Measurements from ENCODE around the gene SWAP70.

Gene SWAP70

GRCh38 chr11:9760193-9760575, 96.3 kb downstream of the SWAP70 start:
- H3K4me3 ChIP-seq (replicated peaks; ENCODE audit: low read depth, low read length): no peak overlapping the region
- DNase-seq (ENCODE audit: low read depth): peak; percentile 93
- TF ChIP-seq CTCF (IDR thresholded peaks at IDR 0.05; ENCODE audit: low read length, missing control alignments): no peak

GRCh38 chr11:9761441-9761945, 97.6 kb downstream of the SWAP70 start:
- no peak for DNase-seq (ENCODE audit: low read depth)
- H3K4me3 ChIP-seq (replicated peaks; ENCODE audit: low read depth, low read length): no peak overlapping the region
- TF ChIP-seq CTCF (IDR thresholded peaks at IDR 0.05; ENCODE audit: low read length, missing control alignments): no peak

DNA sequence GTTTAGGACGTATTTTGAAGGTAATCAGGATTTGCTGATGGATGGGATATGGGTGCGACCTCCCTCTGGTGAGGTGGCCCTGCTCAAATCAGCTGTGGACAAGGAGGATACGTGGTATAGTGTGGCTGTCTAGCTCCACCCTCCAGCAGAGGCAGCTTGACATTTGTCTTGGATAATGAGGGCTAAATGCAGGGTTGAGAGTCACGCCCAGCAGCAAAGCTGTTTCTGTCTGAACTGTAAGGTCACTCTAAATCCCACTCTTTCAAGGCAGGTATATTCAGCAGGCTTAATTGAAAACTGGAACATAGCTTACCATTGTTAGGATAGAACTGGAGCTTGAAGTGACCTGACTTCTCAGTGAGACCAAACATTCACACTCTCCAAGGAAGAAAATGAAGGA, 98.7 kb downstream of the SWAP70 start:
- no peak for TF ChIP-seq CTCF (IDR thresholded peaks at IDR 0.05; ENCODE audit: low read length, missing control alignments)
- H3K4me3 ChIP-seq (replicated peaks; ENCODE audit: low read depth, low read length): no peak overlapping the region
- DNase-seq (ENCODE audit: low read depth): no peak

GRCh38 chr11:9763301-9763700, 99.4 kb downstream of the SWAP70 start:
- no peak for DNase-seq (ENCODE audit: low read depth)
- no peak overlapping the region for H3K4me3 ChIP-seq (replicated peaks; ENCODE audit: low read depth, low read length)
- no peak for TF ChIP-seq CTCF (IDR thresholded peaks at IDR 0.05; ENCODE audit: low read length, missing control alignments)

GRCh38 chr11:9765320-9766101, 101.6 kb downstream of the SWAP70 start:
- no peak for TF ChIP-seq CTCF (IDR thresholded peaks at IDR 0.05; ENCODE audit: low read length, missing control alignments)
- no peak overlapping the region for H3K4me3 ChIP-seq (replicated peaks; ENCODE audit: low read depth, low read length)
- peak; percentile 93 for DNase-seq (ENCODE audit: low read depth)

DNA sequence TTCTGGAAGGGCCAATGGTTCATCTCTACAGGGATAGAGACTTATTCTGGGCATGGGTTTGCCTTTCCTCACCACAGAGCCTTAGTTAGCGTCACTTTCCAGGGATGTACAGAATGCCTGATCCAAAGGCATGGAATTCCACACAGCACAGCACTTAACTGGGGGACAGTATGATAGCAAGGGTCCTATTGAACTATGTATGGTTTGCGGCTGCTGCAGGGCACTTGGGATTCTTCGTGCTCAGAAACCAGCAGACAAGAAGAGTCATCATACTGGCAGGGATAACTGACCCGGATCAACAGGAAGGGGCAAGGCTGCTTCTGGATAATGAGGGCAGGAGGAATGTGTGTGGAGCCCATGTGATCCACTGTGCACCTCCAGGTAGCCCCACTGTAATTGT, 105.7 kb downstream of the SWAP70 start:
- no peak overlapping the region for H3K4me3 ChIP-seq (replicated peaks; ENCODE audit: low read depth, low read length)
- no peak for TF ChIP-seq CTCF (IDR thresholded peaks at IDR 0.05; ENCODE audit: low read length, missing control alignments)
- no peak for DNase-seq (ENCODE audit: low read depth)

- DNase-seq (ENCODE audit: low read depth): no peak
- no peak for TF ChIP-seq CTCF (IDR thresholded peaks at IDR 0.05; ENCODE audit: low read length, missing control alignments)
- H3K4me3 ChIP-seq (replicated peaks; ENCODE audit: low read depth, low read length): no peak overlapping the region
Observed at GRCh38 chr11:9771071-9771511, 107.2 kb downstream of the SWAP70 start.
